Upper lobe of left lung (tissue), 6 donors: ENCODE measurements around the gene AXL. TPM values are rescaled to one million over a fixed set of nuclear protein-coding genes. Genes with fewer than 3 reads are reported as not detected.

Source experiments
- ATAC-seq, 2 donors: fragments of 200-7000 bp; cut with Tn5 transposase; one replicate each; pipeline ENCODE4 v1.9.1; 2022; ENCODE audit warnings: mild to moderate bottlenecking in 2 of 2, moderate library complexity in 2 of 2; ENCODE audit not compliant: low FRiP score in 2 of 2
- DNase-seq, 2 donors: peaks; one replicate each; pipeline ENCODE4 v3.0.0-alpha.2; 2019 to 2020
- H3K27ac ChIP-seq, 4 donors: fragments of 200-600 bp; sonication (generic); one replicate each; pipeline ENCODE4 v1.5.1; 2016 to 2019
- H3K27me3 ChIP-seq, 4 donors: fragments of 200-600 bp; sonication (generic); one replicate each; pipeline ENCODE4 v1.5.1; 2017 to 2019
- H3K36me3 ChIP-seq, 4 donors: fragments of 200-600 bp; sonication (generic); one replicate each; pipeline ENCODE4 v1.5.1; 2016 to 2019
- H3K4me1 ChIP-seq, 4 donors: fragments of 200-600 bp; sonication (generic); one replicate each; pipeline ENCODE4 v1.5.1; 2018 to 2019
- H3K4me3 ChIP-seq, 4 donors: fragments of 200-600 bp; sonication (generic); one replicate each; pipeline ENCODE4 v1.5.1; 2017 to 2019; ENCODE audit warnings: mild to moderate bottlenecking in 2 of 4, moderate library complexity in 1 of 4
- H3K9me3 ChIP-seq, 4 donors: fragments of 200-600 bp; sonication (generic); one replicate each; pipeline ENCODE4 v1.5.1; 2018 to 2019
- EP300 ChIP-seq, 4 donors: sonication (generic); formaldehyde crosslinking; IDR thresholded peaks; one replicate each; pipeline ENCODE4 v1.5.1; 2017; ENCODE audit warnings: antibody characterized with exemption in 4 of 4, control low read depth in 2 of 4
- POLR2A ChIP-seq, 4 donors: fragments of 450-650 bp; IDR thresholded peaks; one replicate each; pipeline ENCODE4 v1.5.1; 2016 to 2017; ENCODE audit warnings: antibody characterized with exemption in 4 of 4, mild to moderate bottlenecking in 2 of 4
- POLR2AphosphoS5 ChIP-seq, 2 donors: sonication (generic); formaldehyde crosslinking; IDR thresholded peaks; one replicate each; pipeline ENCODE4 v1.5.1; 2017; ENCODE audit warnings: antibody characterized with exemption in 2 of 2
- WGBS, 2 donors: methylation state at CpG; one replicate each; pipeline ENCODE4 v1.1.5; 2017 to 2018; 5-methylcytosine and 5-hydroxymethylcytosine counted together
- total RNA-seq, 6 donors: library from RNA; depleted of rRNA in 4 of 6; stranded (reverse); fragments of >200 nt in 4 of 6; gene quantifications; one replicate each; pipeline versions ENCODE4 v1.1.0 to v1.2.1, GENCODE V29; 2016 to 2021
- TF ChIP-seq, protein P1 (sequence below), 6 experiments: fragments of 450-650 bp in 4 of 6; fragments of 200-600 bp in 2 of 6; sonication (generic) in 2 of 6; IDR thresholded peaks; one replicate each; pipeline ENCODE4 v1.5.1; 2016 to 2019; ENCODE audit warnings: antibody characterized with exemption in 6 of 6
- donor health status: DM: no; HTN: no; CAD: no; lungs with moderate emphysema.
- donor health status: DM: no; HTN: yes; CAD: no; lungs with severe emphysema.

The AXL gene
- total RNA-seq, 6 donors from 2014 or later: 28.4 to 96.9 (median 71.7) TPM

DNA sequence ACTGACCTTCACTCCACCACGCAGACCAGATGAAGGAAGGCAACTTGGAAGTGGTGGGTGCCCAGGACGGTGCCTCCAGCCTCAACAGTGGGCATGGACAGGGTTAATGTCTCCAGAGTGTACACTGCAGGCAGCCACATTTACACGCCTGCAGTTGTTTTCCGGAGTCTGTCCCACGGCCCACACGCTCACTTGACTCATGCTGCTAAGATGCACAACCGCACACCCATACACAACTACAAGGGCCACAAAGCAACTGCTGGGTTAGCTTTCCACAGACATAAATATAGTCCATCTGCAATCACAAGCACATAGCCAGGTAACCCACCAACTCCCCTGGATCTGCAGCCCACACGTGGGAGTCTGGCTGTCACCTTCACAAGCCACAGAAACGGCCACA, 12.6 kb upstream of the AXL start:
- Histone ChIP-seq H3K36me3 (peaks cover 0 to 10% (median 0%) of the 10 kb centered on the region in 4 donors), H3K4me1 (no peaks in the 10 kb centered on the region), H3K4me3 (no peak overlapping the region), H3K9me3 (no peaks in the 10 kb centered on the region), H3K27ac (peak overlapping the region in 1 of 4 donors; percentile 64), H3K27me3 (no peaks in the 10 kb centered on the region)
- WGBS, 2 donors: 86 to 90% methylated on average over 9 of the region's 9 CpGs
- TF ChIP-seq POLR2A (IDR thresholded peaks at IDR 0.05) (no peak), EP300 (IDR thresholded peaks at IDR 0.05) (no peak), POLR2AphosphoS5 (IDR thresholded peaks at IDR 0.05) (no peak)
- TF ChIP-seq, protein P1, sequence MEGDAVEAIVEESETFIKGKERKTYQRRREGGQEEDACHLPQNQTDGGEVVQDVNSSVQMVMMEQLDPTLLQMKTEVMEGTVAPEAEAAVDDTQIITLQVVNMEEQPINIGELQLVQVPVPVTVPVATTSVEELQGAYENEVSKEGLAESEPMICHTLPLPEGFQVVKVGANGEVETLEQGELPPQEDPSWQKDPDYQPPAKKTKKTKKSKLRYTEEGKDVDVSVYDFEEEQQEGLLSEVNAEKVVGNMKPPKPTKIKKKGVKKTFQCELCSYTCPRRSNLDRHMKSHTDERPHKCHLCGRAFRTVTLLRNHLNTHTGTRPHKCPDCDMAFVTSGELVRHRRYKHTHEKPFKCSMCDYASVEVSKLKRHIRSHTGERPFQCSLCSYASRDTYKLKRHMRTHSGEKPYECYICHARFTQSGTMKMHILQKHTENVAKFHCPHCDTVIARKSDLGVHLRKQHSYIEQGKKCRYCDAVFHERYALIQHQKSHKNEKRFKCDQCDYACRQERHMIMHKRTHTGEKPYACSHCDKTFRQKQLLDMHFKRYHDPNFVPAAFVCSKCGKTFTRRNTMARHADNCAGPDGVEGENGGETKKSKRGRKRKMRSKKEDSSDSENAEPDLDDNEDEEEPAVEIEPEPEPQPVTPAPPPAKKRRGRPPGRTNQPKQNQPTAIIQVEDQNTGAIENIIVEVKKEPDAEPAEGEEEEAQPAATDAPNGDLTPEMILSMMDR (IDR thresholded peaks at IDR 0.05): no peak
- ATAC-seq: no peak
- DNase-seq: no peak

GRCh38 chr19:41206926-41207750, 11.9 kb upstream of the AXL start:
- H3K4me1 ChIP-seq: no peaks in the 10 kb centered on the region
- H3K27ac ChIP-seq: peak overlapping the region in 3 of 4 donors; percentile 53 to 68 (median 64)
- WGBS, 2 donors: 73 to 80% methylated on average over 25 to 26 of the region's 26 CpGs
- no peak overlapping the region for H3K4me3 ChIP-seq
- DNase-seq (peak in 1 of 2 donors; percentile 36), ATAC-seq (peak; percentile 65 to 88)
- no peaks in the 10 kb centered on the region for H3K9me3 ChIP-seq
- H3K27me3 ChIP-seq: no peaks in the 10 kb centered on the region
- H3K36me3 ChIP-seq: peaks cover 0 to 10% (median 0%) of the 10 kb centered on the region in 4 donors
- no peak for TF ChIP-seq EP300 (IDR thresholded peaks at IDR 0.05)
- TF ChIP-seq POLR2AphosphoS5 (IDR thresholded peaks at IDR 0.05): peak in 1 of 2 donors; percentile 28

DNA sequence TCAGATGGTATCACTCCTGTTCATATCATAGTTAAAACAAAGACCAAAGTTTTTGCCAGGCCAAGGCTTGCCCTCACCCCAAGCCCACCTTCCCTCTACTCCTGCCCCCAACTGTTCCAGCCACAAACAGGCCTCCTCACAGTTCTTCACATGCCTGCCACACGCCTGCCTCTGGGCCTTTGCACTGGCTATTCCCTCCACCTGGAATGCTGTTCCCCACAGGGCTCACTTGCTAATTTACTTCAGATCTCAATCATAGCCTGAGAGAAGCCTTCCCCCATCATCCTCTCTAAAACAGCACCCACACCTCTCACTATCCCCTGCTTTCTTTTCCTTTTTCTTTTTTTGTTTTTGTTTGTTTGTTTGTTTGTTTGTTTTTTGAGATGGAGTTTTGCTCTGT, 4.9 kb upstream of the AXL start:
- TF ChIP-seq POLR2AphosphoS5 (IDR thresholded peaks at IDR 0.05): no peak
- TF ChIP-seq, protein P1 (IDR thresholded peaks at IDR 0.05): no peak
- TF ChIP-seq EP300 (IDR thresholded peaks at IDR 0.05): no peak
- no peak for TF ChIP-seq POLR2A (IDR thresholded peaks at IDR 0.05)
- H3K4me1 ChIP-seq: peaks cover 0 to 12% (median 0%) of the 10 kb centered on the region in 4 donors
- H3K36me3 ChIP-seq: no peaks in the 10 kb centered on the region
- no peak for ATAC-seq
- 100% methylated on average over 1 of the region's 1 CpG for WGBS, 2 donors
- DNase-seq: no peak
- H3K27ac ChIP-seq: no peak overlapping the region
- H3K27me3 ChIP-seq: peaks cover 0 to 4% (median under 1%) of the 10 kb centered on the region in 4 donors
- H3K9me3 ChIP-seq: no peaks in the 10 kb centered on the region
- H3K4me3 ChIP-seq: no peak overlapping the region

DNA sequence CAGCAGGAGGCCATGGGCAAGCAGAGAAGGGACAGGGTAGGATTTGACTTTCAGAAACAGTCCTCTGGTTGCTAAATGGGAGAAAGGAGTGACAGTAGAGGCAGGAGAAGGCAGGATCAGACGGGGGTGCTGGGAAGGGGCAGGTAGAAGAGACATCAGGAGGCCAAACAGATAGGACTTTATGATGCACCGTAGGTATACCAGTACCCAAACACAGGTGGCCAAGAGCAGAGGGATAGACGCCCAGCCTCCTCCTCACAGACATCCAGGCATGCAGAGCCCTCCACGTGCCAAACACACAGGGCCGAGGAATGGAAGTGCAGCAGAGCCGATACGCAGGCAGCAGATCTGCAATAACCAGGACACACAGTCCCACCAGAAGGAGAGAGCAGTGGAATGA, 1.3 kb upstream of the AXL start:
- 75 to 85% methylated on average over 6 to 7 of the region's 7 CpGs for WGBS, 2 donors
- Histone ChIP-seq H3K27me3 (peaks cover 0 to 9% (median 1%) of the 10 kb centered on the region in 4 donors), H3K9me3 (no peaks in the 10 kb centered on the region), H3K4me1 (peaks cover 0 to 22% (median 6%) of the 10 kb centered on the region in 4 donors), H3K4me3 (no peak overlapping the region), H3K36me3 (peaks cover 0 to 5% (median 0%) of the 10 kb centered on the region in 4 donors), H3K27ac (peak overlapping the region in 3 of 4 donors; percentile 88 to 89 (median 88))
- ATAC-seq (no peak), DNase-seq (no peak)
- TF ChIP-seq EP300 (IDR thresholded peaks at IDR 0.05): no peak
- TF ChIP-seq POLR2A (IDR thresholded peaks at IDR 0.05): no peak
- no peak for TF ChIP-seq POLR2AphosphoS5 (IDR thresholded peaks at IDR 0.05)
- TF ChIP-seq, protein P1 (IDR thresholded peaks at IDR 0.05): no peak

- no peak for DNase-seq
- no peak for ATAC-seq
These were observed 791 bp upstream of the AXL start for GRCh38 chr19:41218249-41218614.

More at GRCh38 chr19:41218249-41218614, 791 bp upstream of the AXL start:
- H3K4me1 ChIP-seq: peaks cover 0 to 22% (median 6%) of the 10 kb centered on the region in 4 donors
- 66 to 78% methylated on average over 5 to 7 of the region's 7 CpGs for WGBS, 2 donors
- TF ChIP-seq POLR2AphosphoS5 (IDR thresholded peaks at IDR 0.05) (no peak), EP300 (IDR thresholded peaks at IDR 0.05) (no peak), POLR2A (IDR thresholded peaks at IDR 0.05) (no peak)
- TF ChIP-seq, protein P1 (IDR thresholded peaks at IDR 0.05): no peak
- H3K27ac ChIP-seq: peak overlapping the region; percentile 77 to 89 (median 88)
- peaks cover 0 to 5% (median 0%) of the 10 kb centered on the region in 4 donors for H3K36me3 ChIP-seq
- H3K4me3 ChIP-seq: peak overlapping the region in 3 of 4 donors; percentile 52 to 63 (median 55)
- H3K27me3 ChIP-seq: peaks cover 0 to 9% (median 1%) of the 10 kb centered on the region in 4 donors
- no peaks in the 10 kb centered on the region for H3K9me3 ChIP-seq
